ENCODE data around the gene PRKCB. TPM values are rescaled to one million over a fixed set of nuclear protein-coding genes. Genes with fewer than 3 reads are reported as not detected.

The PRKCB gene
- polyA plus RNA-seq, 3 donors: 57.4 to 87.4 (median 75.5) TPM

GRCh38 chr16:24188021-24188542 is 352.3 kb downstream of the PRKCB start:
- Histone ChIP-seq H3K4me3 (replicated peaks in 1 of 3; ENCODE audit: low read depth in 2 of 3, low read length in 3 of 3) (no peak overlapping the region), H3K4me2 (replicated peaks; ENCODE audit: extremely low read depth, low read length, poor library complexity, severe bottlenecking) (no peak overlapping the region), H3K4me1 (ENCODE audit: control insufficient read depth in 1 of 2, insufficient read depth in 2 of 2, low read length in 2 of 2) (no peaks in the 10 kb centered on the region), H3K27me3 (ENCODE audit: control insufficient read depth in 2 of 2, insufficient read depth in 2 of 2, low read length in 2 of 2) (no peaks in the 10 kb centered on the region), H3K9me3 (replicated peaks in 1 of 2; ENCODE audit: control insufficient read depth in 1 of 2, insufficient read depth in 1 of 2, low read length in 2 of 2) (no peaks in the 10 kb centered on the region), H3K36me3 (replicated peaks in 1 of 2; ENCODE audit: control insufficient read depth in 1 of 2, insufficient read depth in 2 of 2, low read length in 2 of 2) (peaks cover 86 to 100% of the 10 kb centered on the region in 2 donors), H3K79me2 (ENCODE audit: insufficient read depth, low read length) (no peaks in the 10 kb centered on the region), H3K9ac (ENCODE audit: insufficient read depth, low read length, poor library complexity, severe bottlenecking) (no peak overlapping the region), H2AFZ (ENCODE audit: insufficient read depth, low read depth, low read length, poor library complexity, severe bottlenecking) (no peak overlapping the region), H4K20me1 (ENCODE audit: insufficient read depth, low read length) (peaks cover 15% of the 10 kb centered on the region), H3K27ac (ENCODE audit: low read depth in 1 of 2, low read length in 2 of 2) (no peak overlapping the region)
- H3K9me3 Mint-ChIP-seq: no peaks in the 10 kb centered on the region
- TF ChIP-seq, protein P1, sequence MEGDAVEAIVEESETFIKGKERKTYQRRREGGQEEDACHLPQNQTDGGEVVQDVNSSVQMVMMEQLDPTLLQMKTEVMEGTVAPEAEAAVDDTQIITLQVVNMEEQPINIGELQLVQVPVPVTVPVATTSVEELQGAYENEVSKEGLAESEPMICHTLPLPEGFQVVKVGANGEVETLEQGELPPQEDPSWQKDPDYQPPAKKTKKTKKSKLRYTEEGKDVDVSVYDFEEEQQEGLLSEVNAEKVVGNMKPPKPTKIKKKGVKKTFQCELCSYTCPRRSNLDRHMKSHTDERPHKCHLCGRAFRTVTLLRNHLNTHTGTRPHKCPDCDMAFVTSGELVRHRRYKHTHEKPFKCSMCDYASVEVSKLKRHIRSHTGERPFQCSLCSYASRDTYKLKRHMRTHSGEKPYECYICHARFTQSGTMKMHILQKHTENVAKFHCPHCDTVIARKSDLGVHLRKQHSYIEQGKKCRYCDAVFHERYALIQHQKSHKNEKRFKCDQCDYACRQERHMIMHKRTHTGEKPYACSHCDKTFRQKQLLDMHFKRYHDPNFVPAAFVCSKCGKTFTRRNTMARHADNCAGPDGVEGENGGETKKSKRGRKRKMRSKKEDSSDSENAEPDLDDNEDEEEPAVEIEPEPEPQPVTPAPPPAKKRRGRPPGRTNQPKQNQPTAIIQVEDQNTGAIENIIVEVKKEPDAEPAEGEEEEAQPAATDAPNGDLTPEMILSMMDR (IDR thresholded peaks at IDR 0.05): no peak
- no peak for DNase-seq
- peak overlapping the region in 3 of 7 donors; percentile 54 to 71 (median 60) for H3K27ac Mint-ChIP-seq
- peaks cover 85 to 91% of the 10 kb centered on the region in 2 donors for H3K36me3 Mint-ChIP-seq
- H3K4me1 Mint-ChIP-seq: no peaks in the 10 kb centered on the region
- intact Hi-C loops (cut with micrococcal nuclease): no loop called here
- WGBS (ENCODE audit: insufficient coverage): 92% methylated on average over 6 of the region's 9 CpGs
- no peaks in the 10 kb centered on the region for H3K27me3 Mint-ChIP-seq (ENCODE audit: low read depth in 3 of 3)
- no peak overlapping the region for H3K4me3 Mint-ChIP-seq

- H3K4me3 ChIP-seq (replicated peaks in 1 of 3; ENCODE audit: low read depth in 2 of 3, low read length in 3 of 3): no peak overlapping the region
- H3K79me2 ChIP-seq (ENCODE audit: insufficient read depth, low read length): no peaks in the 10 kb centered on the region
- no peak overlapping the region for H3K4me3 Mint-ChIP-seq
- H3K27ac ChIP-seq (ENCODE audit: low read depth in 1 of 2, low read length in 2 of 2): no peak overlapping the region
- H3K4me1 ChIP-seq (ENCODE audit: control insufficient read depth in 1 of 2, insufficient read depth in 2 of 2, low read length in 2 of 2): no peaks in the 10 kb centered on the region
- peaks cover 85 to 98% of the 10 kb centered on the region in 2 donors for H3K36me3 ChIP-seq (replicated peaks in 1 of 2; ENCODE audit: control insufficient read depth in 1 of 2, insufficient read depth in 2 of 2, low read length in 2 of 2)
- H2AFZ ChIP-seq (ENCODE audit: insufficient read depth, low read depth, low read length, poor library complexity, severe bottlenecking): no peak overlapping the region
- H4K20me1 ChIP-seq (ENCODE audit: insufficient read depth, low read length): peaks cover 15% of the 10 kb centered on the region
- H3K9ac ChIP-seq (ENCODE audit: insufficient read depth, low read length, poor library complexity, severe bottlenecking): no peak overlapping the region
- peaks cover 84 to 91% of the 10 kb centered on the region in 2 donors for H3K36me3 Mint-ChIP-seq
- H3K27me3 Mint-ChIP-seq (ENCODE audit: low read depth in 3 of 3): no peaks in the 10 kb centered on the region
- WGBS (ENCODE audit: insufficient coverage): 90% methylated on average over 3 of the region's 6 CpGs
- DNase-seq: no peak
- H3K27me3 ChIP-seq (ENCODE audit: control insufficient read depth in 2 of 2, insufficient read depth in 2 of 2, low read length in 2 of 2): no peaks in the 10 kb centered on the region
- no peaks in the 10 kb centered on the region for H3K4me1 Mint-ChIP-seq
- no peak overlapping the region for H3K4me2 ChIP-seq (replicated peaks; ENCODE audit: extremely low read depth, low read length, poor library complexity, severe bottlenecking)
- intact Hi-C loops (cut with micrococcal nuclease): no loop called here
- TF ChIP-seq, protein P1 (IDR thresholded peaks at IDR 0.05): no peak
- H3K9me3 Mint-ChIP-seq: no peaks in the 10 kb centered on the region
- peak overlapping the region in 4 of 7 donors; percentile 2 to 17 (median 12) for H3K27ac Mint-ChIP-seq
- no peaks in the 10 kb centered on the region for H3K9me3 ChIP-seq (replicated peaks in 1 of 2; ENCODE audit: control insufficient read depth in 1 of 2, insufficient read depth in 1 of 2, low read length in 2 of 2)
Measured at GRCh38 chr16:24188751-24189318, 353.1 kb downstream of the PRKCB start.

All from CD14-positive monocyte (primary cell).